GM19043 (cell line): ENCODE measurements around the gene ADCY3.

Experiments used
- ATAC-seq: cut with Tn5 transposase; IDR thresholded peaks from one replicate; pipeline ENCODE4 v1.9.1; 2021; ENCODE audit warnings: low read depth; ENCODE audit not compliant: unreplicated experiment

ADCY3 gene

GRCh38 chr2:24787532-24787931, 132.5 kb downstream of the ADCY3 start:
- no peak for ATAC-seq

DNA sequence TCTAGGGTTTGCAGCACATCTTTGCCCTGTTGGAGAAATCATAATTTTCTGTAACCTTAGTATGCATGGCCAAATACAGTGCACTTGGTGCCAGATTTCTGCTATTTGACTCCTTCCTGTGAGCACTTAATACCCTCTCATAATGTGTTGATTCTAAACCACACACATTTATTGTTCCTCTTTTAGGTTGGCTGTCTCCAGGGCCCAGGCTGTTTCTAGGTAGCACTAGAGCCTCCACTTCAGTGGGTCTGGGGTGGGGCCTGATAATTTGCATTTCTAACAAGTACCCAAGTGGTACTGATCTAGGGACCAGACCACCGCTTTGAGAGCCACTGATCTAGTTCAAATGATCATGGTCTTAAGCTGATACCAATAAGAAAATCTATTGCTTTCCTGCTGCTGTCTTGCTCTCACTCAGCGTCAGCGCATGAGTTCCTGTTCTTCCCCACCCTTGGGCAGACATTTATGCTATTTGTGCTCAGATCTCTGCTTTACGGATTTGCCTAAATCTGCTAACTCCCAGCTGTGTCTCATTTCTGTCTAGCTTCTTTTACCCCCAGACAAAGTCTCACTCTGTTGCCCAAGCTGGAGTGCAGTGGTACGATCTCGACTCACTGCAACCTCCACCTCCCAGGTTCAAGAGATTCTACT, 134.2 kb downstream of the ADCY3 start:
- peak; percentile 98 for ATAC-seq

GRCh38 chr2:24783641-24784040, 136.4 kb downstream of the ADCY3 start:
- no peak for ATAC-seq

GRCh38 chr2:24779116-24779515, 140.9 kb downstream of the ADCY3 start:
- ATAC-seq, result no peak

- ATAC-seq, result no peak
Measured at GRCh38 chr2:24774373-24774772, 145.7 kb downstream of the ADCY3 start.

DNA sequence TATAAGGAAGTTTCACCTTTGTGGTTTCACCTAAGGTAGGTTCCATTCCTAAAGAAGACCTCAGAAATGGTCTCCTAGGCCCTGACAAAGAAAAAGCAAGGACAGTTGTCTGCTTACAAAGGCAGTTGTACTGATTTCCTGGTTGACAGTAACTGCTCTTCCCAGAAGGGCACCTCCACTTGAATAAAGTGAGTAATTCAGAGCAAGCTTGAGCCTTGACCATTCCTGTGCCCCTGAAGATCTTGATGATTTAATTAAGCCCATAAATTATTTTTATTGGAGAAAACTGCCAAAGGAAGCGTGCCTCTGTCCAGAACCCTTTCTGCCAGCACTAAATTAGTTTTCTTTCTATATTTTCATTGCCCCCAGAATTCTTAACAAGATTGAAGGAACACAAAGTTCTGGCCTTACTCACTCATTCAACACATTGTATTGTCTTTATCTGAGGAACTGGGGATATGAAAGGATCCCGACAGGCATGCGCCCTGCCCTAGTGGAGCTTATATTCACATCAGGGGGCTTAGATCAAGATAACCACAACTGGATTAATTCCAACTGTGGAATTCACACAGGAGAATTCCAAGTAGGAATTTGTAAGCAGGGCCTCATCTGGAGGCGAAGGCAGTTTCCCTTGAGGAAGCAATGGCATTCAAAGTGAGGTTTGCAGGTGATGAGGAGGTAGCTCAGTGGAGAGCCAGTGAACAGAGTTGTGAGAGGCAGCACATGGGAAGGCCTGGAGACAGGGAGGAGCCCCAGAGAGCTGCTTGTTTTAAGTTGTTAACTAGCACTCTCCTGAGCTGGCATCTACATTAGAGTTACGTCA, 148.1 kb downstream of the ADCY3 start:
- ATAC-seq, result no peak

DNA sequence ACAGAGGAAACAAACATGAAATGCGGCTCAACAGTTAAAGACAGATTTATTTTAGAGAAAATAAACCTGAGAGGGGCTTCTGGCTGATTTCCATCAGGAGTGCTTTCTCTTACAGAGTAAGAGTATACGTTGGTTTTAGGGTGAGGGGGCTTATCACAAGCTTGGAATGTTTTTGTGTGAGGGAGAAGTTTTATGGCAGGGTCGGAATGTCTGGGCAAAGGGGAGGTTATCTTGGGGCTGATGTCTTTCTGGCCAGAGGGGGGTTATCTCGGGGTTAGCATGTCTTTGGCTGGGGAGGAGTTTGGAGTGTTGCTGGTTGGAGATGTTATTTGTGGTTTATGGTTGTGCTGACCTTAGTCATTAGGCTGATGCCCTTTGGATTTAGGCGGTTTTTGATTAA, 149.0 kb downstream of the ADCY3 start:
- no peak for ATAC-seq
